ENCODE results near the gene LRCOL1.
A peak's percentile ranks its signal among the peaks of the same experiment; 100 is the strongest.

The LRCOL1 gene

GRCh38 chr12:132560364-132560613 lies 50.1 kb downstream of the LRCOL1 start:
- H3K27me3 ChIP-seq (ENCODE audit: insufficient read depth, low read length, poor library complexity, severe bottlenecking) = no peaks in the 10 kb centered on the region
- H3K9ac ChIP-seq (ENCODE audit: low read depth, low read length, poor library complexity, severe bottlenecking) = peak overlapping the region; percentile 81
- no peaks in the 10 kb centered on the region for H3K9me3 ChIP-seq (ENCODE audit: insufficient read depth, low read depth, low read length)
- TF ChIP-seq, protein P1, sequence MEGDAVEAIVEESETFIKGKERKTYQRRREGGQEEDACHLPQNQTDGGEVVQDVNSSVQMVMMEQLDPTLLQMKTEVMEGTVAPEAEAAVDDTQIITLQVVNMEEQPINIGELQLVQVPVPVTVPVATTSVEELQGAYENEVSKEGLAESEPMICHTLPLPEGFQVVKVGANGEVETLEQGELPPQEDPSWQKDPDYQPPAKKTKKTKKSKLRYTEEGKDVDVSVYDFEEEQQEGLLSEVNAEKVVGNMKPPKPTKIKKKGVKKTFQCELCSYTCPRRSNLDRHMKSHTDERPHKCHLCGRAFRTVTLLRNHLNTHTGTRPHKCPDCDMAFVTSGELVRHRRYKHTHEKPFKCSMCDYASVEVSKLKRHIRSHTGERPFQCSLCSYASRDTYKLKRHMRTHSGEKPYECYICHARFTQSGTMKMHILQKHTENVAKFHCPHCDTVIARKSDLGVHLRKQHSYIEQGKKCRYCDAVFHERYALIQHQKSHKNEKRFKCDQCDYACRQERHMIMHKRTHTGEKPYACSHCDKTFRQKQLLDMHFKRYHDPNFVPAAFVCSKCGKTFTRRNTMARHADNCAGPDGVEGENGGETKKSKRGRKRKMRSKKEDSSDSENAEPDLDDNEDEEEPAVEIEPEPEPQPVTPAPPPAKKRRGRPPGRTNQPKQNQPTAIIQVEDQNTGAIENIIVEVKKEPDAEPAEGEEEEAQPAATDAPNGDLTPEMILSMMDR (conservative IDR thresholded peaks at IDR 0.05; ENCODE audit: low read length) = no peak
- TF ChIP-seq EZH2phosphoT487 (IDR thresholded peaks at IDR 0.05; ENCODE audit: borderline replicate concordance) = no peak
- H3K36me3 ChIP-seq (ENCODE audit: insufficient read depth, low read length) = peaks cover 6% of the 10 kb centered on the region; the same call in 1 of the 2 replicates
- peak overlapping the region; percentile 90 for H3K4me3 ChIP-seq (ENCODE audit: low read length, poor library complexity, severe bottlenecking)
- no peaks in the 10 kb centered on the region for H3K9me2 ChIP-seq (replicated peaks; ENCODE audit: low read depth, low read length)
- peak overlapping the region; percentile 45; the same call in 1 of the 2 replicates for H2AFZ ChIP-seq (ENCODE audit: low read length)
- peaks cover 39% of the 10 kb centered on the region for H3K4me1 ChIP-seq (ENCODE audit: insufficient read depth, low read length, poor library complexity, severe bottlenecking)
- H3K4me2 ChIP-seq (ENCODE audit: low read depth, low read length, poor library complexity, severe bottlenecking) = peak overlapping the region; percentile 96
- peaks cover 4% of the 10 kb centered on the region; the same call in 1 of the 2 replicates for H3F3A ChIP-seq (ENCODE audit: low read depth)
- peaks cover 28% of the 10 kb centered on the region for H4K20me1 ChIP-seq (ENCODE audit: insufficient read depth, low read length, poor library complexity, severe bottlenecking)
- H3K79me2 ChIP-seq (ENCODE audit: insufficient read depth, low read length) = peaks cover 51% of the 10 kb centered on the region

DNA sequence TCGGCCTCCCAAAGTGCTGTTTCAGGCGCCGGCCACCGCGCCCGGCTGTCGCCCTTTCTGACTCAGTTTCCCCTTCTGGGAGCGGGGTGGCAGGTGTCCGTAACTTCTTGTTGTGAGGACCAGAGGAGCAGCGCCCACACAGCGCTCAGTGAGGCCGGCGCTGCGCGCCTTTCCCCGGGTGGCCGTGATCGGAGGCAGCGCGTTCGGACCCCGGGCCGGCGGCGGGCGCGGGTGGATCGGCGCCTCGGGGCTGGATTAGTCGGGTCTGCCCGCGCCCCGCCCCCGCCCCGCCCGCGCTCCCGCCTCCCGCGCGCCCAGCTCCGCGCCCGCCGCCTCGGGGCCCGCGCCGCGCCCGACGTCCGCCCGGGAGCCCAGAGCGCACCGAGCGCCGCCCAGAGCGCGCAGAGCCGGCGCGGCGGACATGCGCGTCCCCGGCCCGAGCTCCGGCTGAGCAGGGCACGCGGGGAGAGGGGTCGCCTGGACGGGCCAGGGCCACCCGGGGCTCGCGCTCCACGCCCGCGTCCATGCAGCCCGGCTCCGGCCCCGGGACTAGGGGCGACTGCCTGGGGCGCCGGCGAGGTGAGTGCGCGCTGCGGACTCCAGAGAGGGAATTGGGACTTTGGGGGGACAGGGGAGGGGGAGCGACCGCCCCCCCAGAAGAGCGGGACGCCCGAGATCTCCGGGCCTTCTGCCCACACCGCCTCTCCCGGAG lies 50.6 kb downstream of the LRCOL1 start:
- Histone ChIP-seq H3K79me2 (ENCODE audit: insufficient read depth, low read length) (peaks cover 46% of the 10 kb centered on the region), H3K9me2 (replicated peaks; ENCODE audit: low read depth, low read length) (no peaks in the 10 kb centered on the region), H3K27me3 (ENCODE audit: insufficient read depth, low read length, poor library complexity, severe bottlenecking) (no peaks in the 10 kb centered on the region), H3F3A (ENCODE audit: low read depth) (peaks cover 4% of the 10 kb centered on the region; the same call in 1 of the 2 replicates), H3K9ac (ENCODE audit: low read depth, low read length, poor library complexity, severe bottlenecking) (peak overlapping the region; percentile 84), H3K4me2 (ENCODE audit: low read depth, low read length, poor library complexity, severe bottlenecking) (peak overlapping the region; percentile 96), H3K4me1 (ENCODE audit: insufficient read depth, low read length, poor library complexity, severe bottlenecking) (peaks cover 39% of the 10 kb centered on the region), H4K20me1 (ENCODE audit: insufficient read depth, low read length, poor library complexity, severe bottlenecking) (peaks cover 23% of the 10 kb centered on the region), H3K9me3 (ENCODE audit: insufficient read depth, low read depth, low read length) (no peaks in the 10 kb centered on the region), H3K4me3 (ENCODE audit: low read length, poor library complexity, severe bottlenecking) (peak overlapping the region; percentile 90), H3K36me3 (ENCODE audit: insufficient read depth, low read length) (peaks cover under 1% of the 10 kb centered on the region; the same call in 1 of the 2 replicates), H2AFZ (ENCODE audit: low read length) (peak overlapping the region; percentile 45; the same call in 1 of the 2 replicates)
- TF ChIP-seq EZH2phosphoT487 (IDR thresholded peaks at IDR 0.05; ENCODE audit: borderline replicate concordance) = no peak
- TF ChIP-seq, protein P1 (conservative IDR thresholded peaks at IDR 0.05; ENCODE audit: low read length) = 0 out of 2 replicates have a peak, but pooled peaks have one; percentile 12

DNA sequence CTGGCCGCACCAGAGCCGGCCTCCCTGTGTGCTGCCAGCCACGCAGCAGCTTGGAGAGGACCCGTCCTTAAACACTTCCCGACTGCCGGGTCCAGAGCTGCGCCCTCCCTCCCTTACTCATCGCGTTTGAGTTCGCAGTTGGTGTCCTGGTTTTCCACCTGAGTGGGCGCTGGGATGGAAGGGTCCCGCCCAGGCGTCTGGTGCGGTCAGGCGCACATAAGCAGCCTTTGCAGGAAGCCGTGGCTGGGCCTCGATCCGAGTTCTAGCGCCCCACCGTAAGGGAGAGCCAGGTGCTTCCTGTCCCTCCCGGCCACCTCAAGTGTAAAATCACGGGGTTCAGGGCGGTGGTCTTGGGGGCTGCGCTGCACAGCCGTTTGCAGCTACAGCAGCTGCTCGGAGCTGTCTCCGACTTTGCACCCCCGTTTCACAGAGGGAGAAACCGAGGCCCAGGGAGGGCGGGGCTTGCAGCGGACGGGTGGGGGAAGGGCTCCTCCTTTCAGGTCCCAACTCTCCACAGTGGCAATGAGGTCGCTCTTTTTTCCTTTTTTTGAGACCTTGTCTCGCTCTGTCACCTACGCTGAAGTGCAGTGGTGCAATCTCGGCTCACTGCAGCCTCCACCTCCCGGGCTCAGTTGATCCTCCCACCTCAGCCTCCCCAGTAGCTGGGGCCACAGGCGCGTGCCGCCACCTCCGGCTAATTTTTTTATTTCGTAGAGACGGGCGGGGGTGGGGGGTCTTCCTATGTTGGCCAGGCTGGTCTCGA lies 51.3 kb downstream of the LRCOL1 start:
- Histone ChIP-seq H3K36me3 (ENCODE audit: insufficient read depth, low read length) (no peaks in the 10 kb centered on the region), H2AFZ (ENCODE audit: low read length) (no peak overlapping the region), H4K20me1 (ENCODE audit: insufficient read depth, low read length, poor library complexity, severe bottlenecking) (peaks cover 21% of the 10 kb centered on the region), H3K9me3 (ENCODE audit: insufficient read depth, low read depth, low read length) (no peaks in the 10 kb centered on the region), H3K4me2 (ENCODE audit: low read depth, low read length, poor library complexity, severe bottlenecking) (peak overlapping the region; percentile 79), H3K9me2 (replicated peaks; ENCODE audit: low read depth, low read length) (no peaks in the 10 kb centered on the region), H3K79me2 (ENCODE audit: insufficient read depth, low read length) (peaks cover 40% of the 10 kb centered on the region), H3K27me3 (ENCODE audit: insufficient read depth, low read length, poor library complexity, severe bottlenecking) (no peaks in the 10 kb centered on the region), H3K9ac (ENCODE audit: low read depth, low read length, poor library complexity, severe bottlenecking) (peak overlapping the region; percentile 84), H3K4me3 (ENCODE audit: low read length, poor library complexity, severe bottlenecking) (peak overlapping the region; percentile 90), H3K4me1 (ENCODE audit: insufficient read depth, low read length, poor library complexity, severe bottlenecking) (peaks cover 39% of the 10 kb centered on the region), H3F3A (ENCODE audit: low read depth) (peaks cover 4% of the 10 kb centered on the region; the same call in 1 of the 2 replicates)
- no peak for TF ChIP-seq EZH2phosphoT487 (IDR thresholded peaks at IDR 0.05; ENCODE audit: borderline replicate concordance)
- TF ChIP-seq, protein P1 (conservative IDR thresholded peaks at IDR 0.05; ENCODE audit: low read length) = no peak
